Activated T-helper 1 cell treated with Interleukin-2 at 50 U/mL for 16 hours (primary cell): ENCODE results near the gene ZNF20.

ENCODE experiments used
- DNase-seq: peaks from one replicate; pipeline ENCODE4 v3.0.0-alpha.2; 2020; ENCODE audit warnings: low read depth

ZNF20 gene

DNA sequence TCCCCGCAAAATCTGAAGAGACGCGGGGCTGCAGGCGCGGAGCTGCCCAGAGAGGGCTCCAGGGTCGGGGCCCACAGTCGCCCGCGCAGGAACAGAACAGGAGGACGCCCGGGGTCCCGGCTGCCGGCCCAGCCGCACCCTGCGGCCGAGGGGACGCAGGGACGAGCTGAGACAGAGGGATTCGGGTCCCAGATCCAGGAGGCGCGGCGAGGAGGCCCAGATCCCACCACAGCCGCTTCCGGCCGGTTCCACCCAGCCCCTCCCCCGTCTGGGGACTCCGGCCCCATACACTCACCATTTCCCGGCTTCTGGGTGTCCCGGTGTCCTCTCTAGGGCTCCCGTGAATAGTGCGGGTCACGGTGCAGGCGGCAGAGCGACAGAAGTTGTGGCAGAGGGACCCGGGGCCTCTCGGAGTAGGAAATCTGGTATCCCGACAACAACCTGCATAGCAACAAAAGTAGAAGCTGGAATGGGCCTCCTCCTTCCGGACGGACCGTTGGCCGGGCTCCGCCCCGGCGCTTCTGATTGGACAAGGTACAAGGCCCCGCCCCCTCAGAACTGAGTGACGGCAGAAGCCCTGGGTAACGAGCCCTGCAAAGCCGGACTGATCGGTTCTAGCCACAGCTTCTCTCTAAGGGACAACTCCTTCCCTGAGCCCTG is at the start of gene ZNF20:
Gene ZNF20, minus strand, starts transcription at position 466 of the 660 bp plus-strand sequence. Its CDS starts 168 bp downstream, at position 298.
- DNase-seq: peak; percentile 76

DNA sequence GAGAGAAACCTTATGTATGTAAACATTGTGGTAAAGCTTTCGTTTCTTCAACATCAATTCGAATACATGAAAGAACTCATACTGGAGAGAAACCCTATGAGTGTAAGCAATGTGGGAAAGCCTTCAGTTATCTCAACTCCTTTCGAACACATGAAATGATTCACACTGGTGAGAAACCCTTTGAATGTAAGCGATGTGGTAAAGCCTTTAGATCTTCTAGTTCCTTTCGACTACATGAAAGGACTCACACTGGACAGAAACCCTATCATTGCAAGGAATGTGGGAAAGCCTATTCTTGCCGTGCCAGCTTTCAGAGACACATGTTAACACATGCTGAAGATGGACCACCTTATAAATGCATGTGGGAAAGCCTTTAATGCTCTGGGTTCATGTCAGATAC is 47.5 kb upstream of the ZNF20 start:
- DNase-seq: no peak

GRCh38 chr19:12180377-12180776 is 40.2 kb upstream of the ZNF20 start:
- no peak for DNase-seq

DNA sequence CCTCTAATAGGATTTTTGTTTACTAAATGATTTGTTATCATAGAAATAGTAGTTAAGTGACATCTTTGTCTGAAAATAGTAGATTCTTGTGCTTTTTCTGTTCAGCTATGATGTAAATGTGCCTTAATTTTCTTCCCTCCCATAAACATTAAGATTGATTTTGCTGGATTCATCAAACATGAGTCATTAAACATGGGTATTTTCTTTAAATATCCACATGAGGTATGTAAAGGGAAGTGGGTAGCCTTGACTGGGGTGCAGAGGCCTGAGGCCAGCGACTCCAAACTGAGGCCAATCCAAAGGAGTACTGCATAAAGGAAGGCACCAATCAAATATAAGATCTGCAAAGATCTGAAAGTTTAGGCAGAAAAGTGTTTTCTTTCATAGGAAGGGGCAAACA is 26.5 kb upstream of the ZNF20 start:
- DNase-seq: no peak

DNA sequence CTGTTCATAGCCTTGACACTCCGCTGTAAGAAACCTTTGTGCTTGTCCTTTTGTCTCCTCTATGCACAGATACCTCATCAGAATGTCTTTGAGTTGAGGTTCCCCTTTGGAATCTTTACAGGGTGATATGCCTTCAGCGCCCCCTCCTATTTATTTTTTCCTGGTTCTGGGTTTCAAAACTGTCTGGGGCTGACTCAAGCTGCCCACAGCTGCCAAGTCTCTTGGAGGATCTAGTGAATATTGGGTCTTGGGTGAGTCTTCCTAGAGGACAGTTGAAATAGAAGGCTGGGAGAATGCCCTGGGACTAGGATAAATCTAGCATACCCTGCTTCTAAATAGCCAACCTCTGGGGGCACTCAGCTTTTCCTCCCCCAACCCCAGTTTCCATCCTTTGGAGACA is 23.7 kb upstream of the ZNF20 start:
- no peak for DNase-seq

- DNase-seq: peak; percentile 81
Measured at GRCh38 chr19:12162882-12163806, 23.0 kb upstream of the ZNF20 start, which contains the start of gene ZNF136. ZNF136 (plus strand) TSS chr19:12163096; CDS start chr19:12163204, 108 bp downstream.

- DNase-seq: no peak
Measured at GRCh38 chr19:12162513-12162881, 22.3 kb upstream of the ZNF20 start.

GRCh38 chr19:12159773-12160414 is 19.7 kb upstream of the ZNF20 start:
- DNase-seq: no peak

GRCh38 chr19:12156223-12157058 is 16.3 kb upstream of the ZNF20 start, which contains the start of gene ZNF625:
ZNF625 (minus strand) TSS chr19:12156734; CDS start chr19:12156558, 176 bp downstream.
- no peak for DNase-seq

- DNase-seq: no peak
Measured at GRCh38 chr19:12155324-12155860, 15.2 kb upstream of the ZNF20 start.

GRCh38 chr19:12145348-12145747 is 5.2 kb upstream of the ZNF20 start:
- no peak for DNase-seq

DNA sequence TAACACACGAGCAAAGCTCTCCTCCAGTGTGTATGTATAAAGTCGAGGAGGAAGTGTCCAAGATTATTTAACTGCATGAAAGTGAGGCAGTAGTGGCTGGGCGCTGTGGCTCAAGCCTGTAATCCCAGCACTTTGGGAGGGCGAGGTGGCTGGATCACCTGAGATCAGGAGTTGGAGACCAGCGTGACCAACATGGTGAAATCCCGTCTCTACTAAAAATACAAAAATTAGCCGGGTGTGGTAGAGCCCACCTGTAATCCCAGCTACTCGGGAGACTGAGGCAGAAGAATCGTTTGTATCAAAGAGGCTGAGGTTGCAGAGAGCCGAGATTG is 1.2 kb upstream of the ZNF20 start:
- no peak for DNase-seq

- peak; percentile 68 for DNase-seq
Measured at GRCh38 chr19:12140545-12141404, 625 bp upstream of the ZNF20 start.

DNA sequence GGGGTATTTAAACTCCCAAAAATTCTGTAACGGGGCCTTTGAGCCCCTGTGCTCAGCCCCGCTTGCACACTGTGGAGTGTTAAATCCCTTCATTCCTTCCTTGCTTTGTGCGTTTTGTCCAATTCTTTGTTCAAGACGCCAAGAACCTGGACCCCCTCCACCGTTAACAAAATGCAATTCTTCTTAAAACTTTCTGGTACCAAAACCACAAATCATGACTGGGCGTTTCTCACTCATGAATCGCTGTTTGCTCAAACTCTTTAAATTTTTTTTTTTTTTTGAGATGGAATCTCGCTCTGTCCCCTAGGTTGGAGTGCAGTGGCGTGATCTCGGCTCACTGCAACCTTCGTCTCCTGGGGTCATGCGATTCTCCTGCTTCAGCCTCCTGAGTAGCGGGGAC is 881 bp downstream of the ZNF20 start:
- DNase-seq: no peak

DNA sequence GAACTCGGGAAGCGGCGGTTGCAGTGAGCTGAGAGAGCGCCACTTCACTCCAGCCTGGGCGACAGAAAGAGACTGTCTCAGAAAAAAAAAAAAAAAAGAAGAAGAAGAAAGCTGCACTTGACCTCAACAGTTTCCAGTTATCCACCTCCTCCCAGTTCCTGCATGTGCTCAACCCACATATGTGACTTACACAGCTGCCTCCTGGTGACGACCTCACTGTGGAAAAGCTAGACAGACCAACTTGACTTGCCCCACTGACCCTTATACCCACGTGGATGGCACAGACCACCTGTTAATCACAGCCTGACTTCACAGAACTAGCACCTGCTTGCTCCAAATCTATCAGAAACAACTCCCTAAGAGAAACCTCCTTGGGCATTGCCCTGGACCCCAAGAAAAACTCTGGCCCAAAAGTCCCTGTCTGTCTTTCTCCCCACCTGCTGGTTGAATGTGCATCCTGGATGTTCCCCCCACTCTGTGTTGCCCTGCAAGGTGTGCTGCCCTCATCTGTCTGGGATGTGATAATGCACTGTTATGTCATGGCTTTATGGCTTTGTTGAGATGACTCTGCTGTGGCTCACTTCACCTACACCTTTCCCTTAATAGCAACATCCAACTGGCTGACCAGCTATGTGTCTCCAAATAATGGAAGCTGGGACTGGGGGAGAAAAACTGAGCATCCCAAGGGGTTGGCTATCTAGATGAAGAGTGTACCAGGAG is 2.8 kb downstream of the ZNF20 start:
- DNase-seq: no peak

DNA sequence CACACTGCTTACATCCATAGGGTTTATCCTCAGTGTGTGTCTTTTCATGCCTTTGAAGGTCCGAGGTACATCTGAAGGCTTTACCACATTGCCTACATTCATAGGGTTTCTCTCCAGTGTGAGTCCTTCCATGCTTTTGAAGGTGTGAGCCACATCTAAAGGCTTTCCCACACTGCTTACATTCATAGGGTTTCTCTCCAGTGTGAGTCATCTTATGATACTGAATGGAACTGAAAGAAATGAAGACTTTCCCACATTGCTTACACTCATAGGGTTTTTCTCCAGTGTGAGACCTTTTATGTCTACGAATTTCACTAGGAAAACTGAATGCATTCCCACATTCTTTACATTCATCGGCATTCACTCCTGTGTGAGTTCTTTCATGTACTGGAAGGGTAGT is 7.1 kb downstream of the ZNF20 start:
- DNase-seq: no peak

DNA sequence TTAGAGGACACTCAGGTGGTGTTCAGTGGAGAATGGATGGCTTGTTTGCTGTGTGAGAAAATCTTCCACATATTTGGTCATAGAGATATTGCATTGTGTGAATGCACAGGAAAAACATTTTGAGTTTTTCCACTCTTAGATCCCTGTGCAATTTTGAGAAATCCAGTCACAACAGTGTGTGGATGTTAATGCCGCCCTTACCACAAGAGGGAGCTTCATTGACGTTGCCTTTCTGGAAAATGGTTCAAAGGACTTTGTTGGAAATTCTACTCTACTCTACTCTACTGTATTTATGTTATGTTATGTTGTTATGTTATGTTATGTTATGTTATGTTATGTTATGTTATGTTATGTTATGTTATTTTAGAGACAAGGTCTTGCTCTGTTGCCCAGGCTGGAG is 13.4 kb downstream of the ZNF20 start:
- DNase-seq: no peak

- DNase-seq: no peak
Measured at GRCh38 chr19:12117201-12117970, 22.8 kb downstream of the ZNF20 start.

- no peak for DNase-seq
Measured at GRCh38 chr19:12113121-12113520, 27.0 kb downstream of the ZNF20 start.
